Mesendoderm (in vitro differentiated cells): ENCODE data around the gene TBATA. TPM values are rescaled to one million over a fixed set of nuclear protein-coding genes. Genes with fewer than 3 reads are reported as not detected.

Experiments used
- DNase-seq: peaks from one replicate; pipeline ENCODE4 v3.0.0; 2013
- H2AK5ac ChIP-seq: 2 replicates; pipeline ENCODE4 v1.6.1; 2013; ENCODE audit warnings: low read length, inconsistent platforms
- H2BK120ac ChIP-seq: 2 replicates; pipeline ENCODE4 v1.6.1; 2013; ENCODE audit warnings: low read depth, mild to moderate bottlenecking, low read length, moderate library complexity, mixed read lengths
- H2BK15ac ChIP-seq: replicated peaks from 2 replicates; pipeline ENCODE4 v1.6.1; 2013; ENCODE audit warnings: low read depth, mild to moderate bottlenecking, moderate library complexity
- H2BK5ac ChIP-seq: 2 replicates; pipeline ENCODE4 v1.6.1; 2013; ENCODE audit warnings: low read length, inconsistent platforms
- H3K18ac ChIP-seq: 2 replicates; pipeline ENCODE4 v1.6.1; 2013; ENCODE audit warnings: mild to moderate bottlenecking, low read length, mixed read lengths
- H3K23ac ChIP-seq: one replicate; pipeline ENCODE4 v1.6.1; 2013; ENCODE audit warnings: low read length
- H3K27ac ChIP-seq: 2 replicates; pipeline ENCODE4 v1.5.1; 2013; ENCODE audit warnings: low read depth, mild to moderate bottlenecking, inconsistent platforms, low read length, moderate library complexity
- H3K27me3 ChIP-seq: 2 replicates; pipeline ENCODE4 v1.6.1; 2013; ENCODE audit warnings: low read length, control low read depth, mild to moderate bottlenecking, inconsistent platforms; ENCODE audit not compliant: insufficient read depth, poor library complexity
- H3K36me3 ChIP-seq: 2 replicates; pipeline ENCODE4 v1.6.1; 2013; ENCODE audit warnings: low read length, inconsistent platforms; ENCODE audit not compliant: control insufficient read depth, insufficient read depth
- H3K4ac ChIP-seq: one replicate; pipeline ENCODE4 v1.6.1; 2013; ENCODE audit warnings: low read depth, mild to moderate bottlenecking, low read length, moderate library complexity
- H3K4me1 ChIP-seq: 2 replicates; pipeline ENCODE4 v1.6.1; 2013; ENCODE audit warnings: low read depth, low read length, inconsistent platforms; ENCODE audit not compliant: control insufficient read depth
- H3K4me2 ChIP-seq: 2 replicates; pipeline ENCODE4 v1.6.1; 2013; ENCODE audit warnings: low read length
- H3K4me3 ChIP-seq: 2 replicates; pipeline ENCODE4 v1.5.1; 2013; ENCODE audit warnings: mild to moderate bottlenecking, low read length
- H3K56ac ChIP-seq: one replicate; pipeline ENCODE4 v1.6.1; 2013; ENCODE audit warnings: low read length
- H3K79me1 ChIP-seq: 2 replicates; pipeline ENCODE4 v1.6.1; 2013; ENCODE audit warnings: low read length, inconsistent platforms
- H3K79me2 ChIP-seq: 2 replicates; pipeline ENCODE4 v1.6.1; 2013; ENCODE audit warnings: mild to moderate bottlenecking, low read length; ENCODE audit not compliant: control insufficient read depth, insufficient read depth
- H3K9ac ChIP-seq: 2 replicates; pipeline ENCODE4 v1.6.1; 2013; ENCODE audit warnings: low read length, inconsistent platforms
- H4K5ac ChIP-seq: one replicate; pipeline ENCODE4 v1.6.1; 2013; ENCODE audit warnings: low read length
- H4K8ac ChIP-seq: one replicate; pipeline ENCODE4 v1.6.1; 2013; ENCODE audit warnings: low read depth, mild to moderate bottlenecking, control low read depth, low read length, moderate library complexity
- WGBS: extraction: QIAGEN DNeasy Blood & Tissue Kit; methylation state at CpG from one replicate; pipeline ENCODE4 v1.1.7; 2013; ENCODE audit warnings: low lambda C conversion rate, missing lambda C conversion rate; ENCODE audit not compliant: insufficient coverage; ENCODE audit errors: extremely low coverage; 5-methylcytosine and 5-hydroxymethylcytosine counted together
- polyA plus RNA-seq, 2 experiments: library from polyadenylated mRNA; stranded (reverse); fragments of 200-250 nt; gene quantifications; one replicate each; pipeline ENCODE4 v1.2.3, GENCODE V29; 2013

The TBATA gene
- not detected for polyA plus RNA-seq (2013, experiment 1 of 2)
- polyA plus RNA-seq (2013, experiment 2 of 2), result not detected

- WGBS, result no CpG with 5 or more reads among the region's 4 CpGs
These were observed at the start of gene TBATA for GRCh38 chr10:70785190-70785589. Gene TBATA, minus strand, starts transcription at chr10:70785377. Its CDS starts 1,998 bp downstream, at chr10:70783379.

DNA sequence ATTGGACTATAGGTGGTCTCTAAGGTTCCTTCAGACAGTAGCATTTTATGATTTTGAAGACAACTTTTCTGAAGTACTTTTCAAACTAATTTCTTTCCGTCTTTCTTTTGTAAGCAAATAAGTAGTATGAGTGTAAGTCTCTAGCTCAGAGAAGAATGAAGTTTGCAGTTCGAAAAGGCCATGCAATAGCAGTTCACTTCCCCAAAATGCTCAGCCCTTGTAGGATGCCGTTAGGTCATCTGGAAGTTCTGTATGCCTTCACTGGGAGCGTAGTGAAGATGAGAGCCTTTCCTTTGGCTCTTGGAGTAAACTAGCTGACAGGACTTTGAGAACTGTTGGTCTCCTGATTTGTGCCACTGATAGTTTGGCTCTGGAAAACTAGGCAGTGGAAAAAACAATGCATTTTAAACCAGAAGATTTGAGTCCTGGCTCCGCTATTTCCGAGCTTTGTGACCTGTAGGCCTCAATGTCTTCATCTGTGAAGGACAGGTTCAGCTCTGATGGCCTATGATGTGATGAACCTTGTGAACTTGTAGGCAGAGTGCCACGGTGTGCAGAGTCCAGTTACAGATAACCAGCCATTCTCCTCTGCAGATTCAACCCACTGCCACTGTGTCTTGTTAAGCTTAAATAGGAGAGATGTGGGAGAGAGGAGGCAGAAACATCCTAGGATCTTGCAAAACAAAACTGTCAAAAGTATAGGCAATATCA is 49.4 kb upstream of the TBATA start:
- peak overlapping the region; percentile 10 for H3K4ac ChIP-seq
- no peaks in the 10 kb centered on the region for H3K36me3 ChIP-seq
- H3K18ac ChIP-seq, result no peak overlapping the region
- no peak for DNase-seq
- no peaks in the 10 kb centered on the region for H3K27me3 ChIP-seq
- no CpG with 5 or more reads among the region's 7 CpGs for WGBS
- no peak overlapping the region for H2BK15ac ChIP-seq
- no peak overlapping the region for H3K56ac ChIP-seq
- no peak overlapping the region for H3K27ac ChIP-seq
- H3K9ac ChIP-seq, result no peak overlapping the region
- H3K79me2 ChIP-seq, result peaks cover 35% of the 10 kb centered on the region
- no peak overlapping the region for H3K4me3 ChIP-seq
- peaks cover 25% of the 10 kb centered on the region for H3K79me1 ChIP-seq
- no peak overlapping the region for H2BK5ac ChIP-seq
- H4K5ac ChIP-seq, result no peak overlapping the region
- H4K8ac ChIP-seq, result no peak overlapping the region
- no peak overlapping the region for H2AK5ac ChIP-seq
- no peak overlapping the region for H2BK120ac ChIP-seq
- H3K4me2 ChIP-seq, result no peak overlapping the region
- H3K4me1 ChIP-seq, result no peaks in the 10 kb centered on the region
- H3K23ac ChIP-seq, result no peak overlapping the region

More at GRCh38 chr10:70785190-70785589, at the start of gene TBATA:
- Histone ChIP-seq H3K27me3 (no peaks in the 10 kb centered on the region), H3K79me1 (no peaks in the 10 kb centered on the region), H4K5ac (no peak within 1 kb of the TSS), H3K23ac (no peak within 1 kb of the TSS), H3K56ac (no peak within 1 kb of the TSS), H2AK5ac (no peak within 1 kb of the TSS), H3K4me2 (no peak within 1 kb of the TSS), H3K4me1 (no peaks in the 10 kb centered on the region), H3K18ac (no peak within 1 kb of the TSS), H3K4ac (no peak within 1 kb of the TSS), H3K4me3 (no peak within 1 kb of the TSS), H2BK5ac (no peak within 1 kb of the TSS), H2BK120ac (no peak within 1 kb of the TSS), H4K8ac (no peak within 1 kb of the TSS), H3K27ac (no peak within 1 kb of the TSS), H3K79me2 (no peaks in the 10 kb centered on the region), H3K9ac (no peak within 1 kb of the TSS), H2BK15ac (no peak within 1 kb of the TSS), H3K36me3 (no peaks in the 10 kb centered on the region)
- no peak for DNase-seq

DNA sequence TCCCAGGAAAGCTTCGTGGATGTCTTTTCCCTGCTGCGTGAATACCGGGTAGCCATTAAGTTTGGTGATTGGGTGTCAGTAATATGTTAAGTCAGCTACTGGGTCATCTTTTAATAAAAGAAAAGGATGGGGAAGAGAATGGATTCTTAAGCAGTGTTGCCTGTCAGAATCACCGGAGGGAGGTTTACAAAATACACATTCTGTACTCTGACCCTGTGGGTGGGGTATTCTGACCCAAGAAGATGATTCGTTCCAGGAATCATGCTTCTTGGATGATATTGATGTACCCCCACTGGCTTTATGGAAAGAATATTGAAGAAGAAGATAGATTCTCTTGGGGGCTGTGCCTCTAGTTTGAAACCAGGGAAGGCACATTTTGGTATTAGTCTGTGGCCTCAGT is 48.8 kb upstream of the TBATA start:
- H3K23ac ChIP-seq, result no peak overlapping the region
- peaks cover 25% of the 10 kb centered on the region for H3K79me1 ChIP-seq
- no CpG with 5 or more reads among the region's 5 CpGs for WGBS
- no peak overlapping the region for H3K4me3 ChIP-seq
- no peaks in the 10 kb centered on the region for H3K4me1 ChIP-seq
- H3K27ac ChIP-seq, result no peak overlapping the region
- H4K8ac ChIP-seq, result no peak overlapping the region
- no peak overlapping the region for H2BK120ac ChIP-seq
- no peak overlapping the region for H3K4me2 ChIP-seq
- peaks cover 36% of the 10 kb centered on the region for H3K79me2 ChIP-seq
- no peak overlapping the region for H3K56ac ChIP-seq
- H2BK5ac ChIP-seq, result no peak overlapping the region
- no peak overlapping the region for H3K9ac ChIP-seq
- no peak overlapping the region for H2AK5ac ChIP-seq
- H3K18ac ChIP-seq, result no peak overlapping the region
- no peak overlapping the region for H4K5ac ChIP-seq
- no peaks in the 10 kb centered on the region for H3K36me3 ChIP-seq
- no peak overlapping the region for H2BK15ac ChIP-seq
- DNase-seq, result no peak
- H3K27me3 ChIP-seq, result no peaks in the 10 kb centered on the region
- no peak overlapping the region for H3K4ac ChIP-seq

GRCh38 chr10:70833601-70834000 is 48.4 kb upstream of the TBATA start:
- no peak overlapping the region for H4K5ac ChIP-seq
- H4K8ac ChIP-seq, result no peak overlapping the region
- H3K79me2 ChIP-seq, result peaks cover 36% of the 10 kb centered on the region
- H2BK120ac ChIP-seq, result no peak overlapping the region
- no peak overlapping the region for H3K27ac ChIP-seq
- no peak overlapping the region for H3K4me3 ChIP-seq
- H2BK15ac ChIP-seq, result no peak overlapping the region
- no peaks in the 10 kb centered on the region for H3K27me3 ChIP-seq
- no peak overlapping the region for H3K56ac ChIP-seq
- H2AK5ac ChIP-seq, result no peak overlapping the region
- H3K4me2 ChIP-seq, result no peak overlapping the region
- no peak overlapping the region for H2BK5ac ChIP-seq
- H3K18ac ChIP-seq, result no peak overlapping the region
- no peaks in the 10 kb centered on the region for H3K36me3 ChIP-seq
- no peak overlapping the region for H3K23ac ChIP-seq
- WGBS, result no CpG with 5 or more reads among the region's 2 CpGs
- no peak overlapping the region for H3K9ac ChIP-seq
- no peaks in the 10 kb centered on the region for H3K4me1 ChIP-seq
- peaks cover 23% of the 10 kb centered on the region for H3K79me1 ChIP-seq
- no peak overlapping the region for H3K4ac ChIP-seq
- DNase-seq, result no peak

- Histone ChIP-seq H3K18ac (no peak overlapping the region), H3K56ac (no peak overlapping the region), H3K4me2 (no peak overlapping the region), H2BK5ac (no peak overlapping the region), H2AK5ac (no peak overlapping the region), H3K23ac (no peak overlapping the region), H3K4me1 (no peaks in the 10 kb centered on the region), H3K9ac (no peak overlapping the region), H3K36me3 (no peaks in the 10 kb centered on the region), H2BK120ac (no peak overlapping the region), H4K8ac (no peak overlapping the region), H3K4me3 (no peak overlapping the region), H3K79me2 (peaks cover 36% of the 10 kb centered on the region), H3K4ac (no peak overlapping the region), H4K5ac (no peak overlapping the region), H3K79me1 (peaks cover 23% of the 10 kb centered on the region), H2BK15ac (no peak overlapping the region), H3K27ac (no peak overlapping the region), H3K27me3 (no peaks in the 10 kb centered on the region)
- DNase-seq, result no peak
- WGBS, result no CpG with 5 or more reads among the region's 3 CpGs
These were observed 47.8 kb upstream of the TBATA start for GRCh38 chr10:70832852-70833528.
